Neural cell (in vitro differentiated cells): ENCODE measurements around the gene MEF2A.

Experiments
- CTCF ChIP-seq: fragments of 450-650 bp; IDR thresholded peaks from 2 replicates; pipeline ENCODE4 v1.5.1; 2014; ENCODE audit warnings: antibody characterized with exemption, mild to moderate bottlenecking, moderate library complexity; ENCODE audit not compliant: poor library complexity, severe bottlenecking
- EP300 ChIP-seq: fragments of 450-650 bp; conservative IDR thresholded peaks from 2 replicates; pipeline ENCODE4 v1.6.1; 2014; ENCODE audit warnings: antibody characterized with exemption, mild to moderate bottlenecking, moderate library complexity; ENCODE audit not compliant: poor library complexity, severe bottlenecking
- EZH2 ChIP-seq: fragments of 200-600, 300-800 bp; shearing (Covaris generic), sonication (generic); IDR thresholded peaks from 2 replicates; pipeline ENCODE4 v1.6.1; 2014; ENCODE audit warnings: antibody characterized with exemption, low read length, borderline replicate concordance, mild to moderate bottlenecking; ENCODE audit not compliant: insufficient read depth, poor library complexity, severe bottlenecking
- REST ChIP-seq: IDR thresholded peaks from 2 replicates; pipeline ENCODE4 v1.6.1; 2012; ENCODE audit warnings: borderline replicate concordance
- TAF1 ChIP-seq: IDR thresholded peaks from 2 replicates; pipeline ENCODE4 v1.6.1; 2012; ENCODE audit warnings: low read depth

GRCh38 chr15:99568625-99569352 lies 3.0 kb downstream of the MEF2A start:
- no peak for TF ChIP-seq CTCF
- no peak for TF ChIP-seq REST
- no peak for TF ChIP-seq EZH2
- TF ChIP-seq EP300 = no peak
- no peak for TF ChIP-seq TAF1
